M059J (cell line): ENCODE measurements around the gene TPRG1L. TPM values are rescaled to one million over a fixed set of nuclear protein-coding genes. Genes with fewer than 3 reads are reported as not detected.

Source experiments
- total RNA-seq: library from RNA; depleted of rRNA; stranded (reverse); fragments of >200 nt; shearing (Covaris generic); gene quantifications from 2 replicates; pipeline ENCODE4 v1.2.3, GENCODE V29; 2014; rRNA removed

TPRG1L gene
- total RNA-seq, 1 experiment from 2014 or later = 16.0 TPM

Other genes starting within 250 kb of the TPRG1L start
- gene ARHGEF16, start 170.3 kb upstream of the TPRG1L start, total RNA-seq = 0.59 and 3.0 TPM in 2 replicates
- gene MEGF6, start 13.5 kb upstream of the TPRG1L start, total RNA-seq = 6.5 and 20.9 TPM in 2 replicates
- gene WRAP73, start 25.1 kb downstream of the TPRG1L start, total RNA-seq = 17.3 and 18.8 TPM in 2 replicates
- 0.42 and 0.91 TPM in 2 replicates for gene TP73, start 27.5 kb downstream of the TPRG1L start, total RNA-seq
- gene CCDC27, start 127.4 kb downstream of the TPRG1L start, total RNA-seq = not detected in 2 replicates
- gene SMIM1, start 147.7 kb downstream of the TPRG1L start, total RNA-seq = not detected in 2 replicates
- gene LRRC47, start 171.5 kb downstream of the TPRG1L start, total RNA-seq = 19.2 and 32.9 TPM in 2 replicates
- 25.4 and 36.7 TPM in 2 replicates for gene CEP104, start 232.2 kb downstream of the TPRG1L start, total RNA-seq
- 1.6 and 8.6 TPM in 2 replicates for gene DFFB, start 232.5 kb downstream of the TPRG1L start, total RNA-seq